ENCODE data around the gene RLF.

DNA sequence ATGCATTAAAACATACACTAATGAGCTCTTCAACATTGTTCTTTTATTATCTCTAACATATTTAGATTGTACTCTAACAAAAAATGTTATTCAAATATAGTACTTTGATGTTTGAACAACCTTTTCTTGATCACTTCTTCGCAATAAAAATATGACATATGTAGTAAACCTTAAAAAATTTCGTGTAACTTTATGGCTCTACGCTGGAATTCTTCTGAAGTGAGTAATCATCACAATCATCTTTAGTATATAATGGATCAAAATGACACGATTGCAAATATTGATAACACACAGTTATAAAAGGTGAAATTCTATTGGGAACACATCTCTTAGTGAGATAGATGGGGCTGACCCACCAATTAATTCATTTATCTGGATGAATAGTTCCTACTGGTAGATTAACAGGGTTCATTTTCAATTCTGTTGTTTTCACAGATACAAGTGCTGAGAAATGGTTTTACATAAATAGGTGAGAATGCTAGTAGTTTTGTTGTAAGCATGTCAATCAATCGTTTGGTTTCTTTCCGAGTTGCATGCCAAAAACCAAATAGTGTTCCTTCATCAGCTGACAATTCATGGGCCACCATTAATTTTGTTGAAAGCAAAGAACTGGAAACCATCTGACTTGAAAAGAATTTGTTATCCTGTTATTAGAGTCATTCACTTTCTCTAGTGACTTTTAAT, 95.4 kb downstream of the RLF start:
- TF ChIP-seq, protein P1, sequence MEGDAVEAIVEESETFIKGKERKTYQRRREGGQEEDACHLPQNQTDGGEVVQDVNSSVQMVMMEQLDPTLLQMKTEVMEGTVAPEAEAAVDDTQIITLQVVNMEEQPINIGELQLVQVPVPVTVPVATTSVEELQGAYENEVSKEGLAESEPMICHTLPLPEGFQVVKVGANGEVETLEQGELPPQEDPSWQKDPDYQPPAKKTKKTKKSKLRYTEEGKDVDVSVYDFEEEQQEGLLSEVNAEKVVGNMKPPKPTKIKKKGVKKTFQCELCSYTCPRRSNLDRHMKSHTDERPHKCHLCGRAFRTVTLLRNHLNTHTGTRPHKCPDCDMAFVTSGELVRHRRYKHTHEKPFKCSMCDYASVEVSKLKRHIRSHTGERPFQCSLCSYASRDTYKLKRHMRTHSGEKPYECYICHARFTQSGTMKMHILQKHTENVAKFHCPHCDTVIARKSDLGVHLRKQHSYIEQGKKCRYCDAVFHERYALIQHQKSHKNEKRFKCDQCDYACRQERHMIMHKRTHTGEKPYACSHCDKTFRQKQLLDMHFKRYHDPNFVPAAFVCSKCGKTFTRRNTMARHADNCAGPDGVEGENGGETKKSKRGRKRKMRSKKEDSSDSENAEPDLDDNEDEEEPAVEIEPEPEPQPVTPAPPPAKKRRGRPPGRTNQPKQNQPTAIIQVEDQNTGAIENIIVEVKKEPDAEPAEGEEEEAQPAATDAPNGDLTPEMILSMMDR (IDR thresholded peaks at IDR 0.05), result no peak
- no peak for TF ChIP-seq EZH2 (IDR thresholded peaks at IDR 0.05; ENCODE audit: borderline replicate concordance, insufficient read depth, low read depth, low read length, poor library complexity, severe bottlenecking)

All from B cell (primary cell).